ENCODE results near the gene SORCS2.

The SORCS2 gene

DNA sequence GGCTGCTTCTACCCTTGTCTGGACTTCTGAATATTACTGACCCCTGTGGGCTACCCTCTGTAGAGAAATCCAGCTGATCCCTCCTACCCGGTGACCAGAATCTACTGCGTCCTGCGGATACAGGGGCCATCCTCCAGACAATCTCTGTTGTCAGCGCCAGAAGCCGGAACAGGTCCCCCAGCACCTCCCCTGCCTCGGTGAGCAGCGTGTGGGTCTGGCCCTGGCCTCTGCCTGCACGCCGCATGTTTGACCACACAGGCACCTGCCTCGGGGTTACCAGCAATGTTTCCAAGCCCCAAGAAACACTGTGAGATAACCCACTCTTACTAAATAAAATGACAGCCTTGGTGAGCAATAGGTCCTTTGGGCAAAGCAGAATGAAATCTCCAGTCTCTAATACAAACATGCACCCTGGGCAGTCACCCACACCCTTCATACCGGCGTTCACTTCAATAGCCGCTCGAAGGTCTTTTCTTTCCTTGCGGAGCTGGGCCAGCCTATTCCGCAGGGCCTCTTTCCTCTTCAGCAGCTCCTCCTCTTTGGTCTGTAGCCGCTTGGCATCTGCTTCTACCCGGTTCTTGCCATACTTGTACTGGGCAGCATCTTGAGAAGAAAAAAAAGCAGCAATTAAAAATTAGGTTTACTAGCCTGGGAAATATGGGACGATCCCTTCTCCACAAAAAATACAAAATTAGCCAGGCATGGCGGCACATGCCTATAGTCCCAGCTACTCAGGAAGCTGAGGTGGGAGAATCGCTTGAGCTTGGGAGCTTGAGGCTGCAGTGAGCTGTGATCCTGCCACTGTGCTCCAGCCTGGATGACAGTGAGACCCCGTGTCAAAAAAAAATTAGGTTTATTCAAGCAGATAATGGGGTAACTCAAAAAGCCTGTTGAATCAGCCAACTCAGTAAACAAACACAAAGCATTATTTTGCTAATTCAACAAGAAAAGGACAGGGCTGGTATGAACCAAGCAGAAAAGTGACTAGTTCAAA, 582.3 kb downstream of the SORCS2 start:
- in situ Hi-C loops (cut with MboI; ENCODE audit: low sequenced_read_pairs), result no loop called here

DNA sequence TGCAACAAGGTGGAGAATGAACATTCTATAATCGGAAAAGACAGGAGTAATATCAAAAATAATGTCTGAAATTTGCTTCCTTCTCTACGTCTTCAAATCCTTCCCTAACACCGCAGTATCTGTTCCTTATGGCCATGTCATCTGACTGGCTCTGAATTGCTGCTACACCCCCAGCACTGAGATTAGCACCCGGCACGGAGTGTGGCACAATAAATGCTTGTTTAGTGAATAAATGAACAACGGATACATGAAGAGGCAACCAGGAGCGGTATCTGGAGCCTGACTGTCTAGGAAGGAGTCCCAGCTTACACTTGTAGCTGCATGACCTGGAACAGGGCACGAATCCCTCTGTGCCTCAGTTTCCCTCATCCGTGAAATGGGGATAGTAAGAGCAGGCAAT, 583.1 kb downstream of the SORCS2 start:
- in situ Hi-C loops (cut with MboI; ENCODE audit: low sequenced_read_pairs), result no loop called here

DNA sequence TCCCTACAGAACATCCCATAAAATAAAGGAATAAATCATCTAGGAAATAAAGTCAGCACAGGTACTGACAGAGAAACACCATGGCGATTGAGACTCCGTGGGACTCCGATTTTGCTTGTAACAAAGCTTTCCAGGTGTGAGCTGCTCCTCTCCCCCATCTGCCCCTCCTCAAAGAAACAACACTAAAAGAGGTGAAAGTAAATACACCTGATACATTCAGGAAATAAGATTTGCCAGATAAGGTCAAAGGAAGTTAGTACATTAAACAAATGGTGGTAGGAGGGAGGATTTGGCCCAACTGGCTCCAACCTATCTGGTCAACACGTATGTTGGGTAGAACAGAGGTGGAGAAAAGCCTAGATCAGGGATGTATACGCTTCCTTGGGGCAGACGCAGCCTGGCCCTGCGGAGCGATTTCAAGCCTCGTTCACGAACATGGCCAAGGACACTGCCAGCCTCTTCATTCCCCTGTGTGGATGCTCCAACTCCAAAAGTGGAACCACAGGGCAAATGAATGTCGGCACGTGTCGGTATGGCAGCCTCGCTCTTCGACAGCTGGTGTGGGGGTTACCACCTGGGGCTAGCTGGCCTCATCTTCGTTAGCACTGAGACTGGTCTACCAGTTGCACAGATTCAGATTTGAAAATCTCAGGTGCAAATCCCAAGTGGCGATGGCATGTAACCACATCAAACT, 584.8 kb downstream of the SORCS2 start:
- in situ Hi-C loops (cut with MboI; ENCODE audit: low sequenced_read_pairs), result no loop called here

DNA sequence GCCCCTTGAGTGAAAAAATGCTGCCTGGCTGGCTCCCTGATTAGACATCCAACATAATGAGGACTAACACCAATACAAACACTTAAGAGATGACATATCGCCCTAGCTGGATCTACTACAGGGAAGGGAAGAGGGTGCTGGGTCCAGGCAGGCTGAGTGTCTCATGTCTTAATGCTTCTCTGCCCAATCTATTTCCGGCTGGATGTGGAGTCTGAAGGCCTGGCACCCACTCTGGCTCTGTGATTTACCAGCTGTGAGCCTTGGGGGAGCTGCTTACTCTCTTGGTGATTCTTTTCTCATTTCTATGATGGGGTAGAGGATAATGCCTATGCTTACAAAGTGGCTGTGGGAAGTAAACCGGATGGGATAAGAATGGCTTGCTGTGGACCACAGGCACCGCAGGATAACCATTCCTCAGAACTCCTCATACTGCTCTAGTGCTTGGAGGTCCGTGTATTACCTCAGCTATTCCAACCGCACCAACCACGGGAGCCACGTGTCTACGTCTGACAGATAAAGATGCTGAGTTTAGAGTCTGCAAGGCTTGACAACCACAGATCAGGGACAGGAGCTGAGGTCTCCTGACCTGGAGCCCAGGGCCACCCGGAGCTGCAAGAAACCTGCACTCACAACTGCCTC, 585.7 kb downstream of the SORCS2 start:
- in situ Hi-C loops (cut with MboI; ENCODE audit: low sequenced_read_pairs), result no loop called here

DNA sequence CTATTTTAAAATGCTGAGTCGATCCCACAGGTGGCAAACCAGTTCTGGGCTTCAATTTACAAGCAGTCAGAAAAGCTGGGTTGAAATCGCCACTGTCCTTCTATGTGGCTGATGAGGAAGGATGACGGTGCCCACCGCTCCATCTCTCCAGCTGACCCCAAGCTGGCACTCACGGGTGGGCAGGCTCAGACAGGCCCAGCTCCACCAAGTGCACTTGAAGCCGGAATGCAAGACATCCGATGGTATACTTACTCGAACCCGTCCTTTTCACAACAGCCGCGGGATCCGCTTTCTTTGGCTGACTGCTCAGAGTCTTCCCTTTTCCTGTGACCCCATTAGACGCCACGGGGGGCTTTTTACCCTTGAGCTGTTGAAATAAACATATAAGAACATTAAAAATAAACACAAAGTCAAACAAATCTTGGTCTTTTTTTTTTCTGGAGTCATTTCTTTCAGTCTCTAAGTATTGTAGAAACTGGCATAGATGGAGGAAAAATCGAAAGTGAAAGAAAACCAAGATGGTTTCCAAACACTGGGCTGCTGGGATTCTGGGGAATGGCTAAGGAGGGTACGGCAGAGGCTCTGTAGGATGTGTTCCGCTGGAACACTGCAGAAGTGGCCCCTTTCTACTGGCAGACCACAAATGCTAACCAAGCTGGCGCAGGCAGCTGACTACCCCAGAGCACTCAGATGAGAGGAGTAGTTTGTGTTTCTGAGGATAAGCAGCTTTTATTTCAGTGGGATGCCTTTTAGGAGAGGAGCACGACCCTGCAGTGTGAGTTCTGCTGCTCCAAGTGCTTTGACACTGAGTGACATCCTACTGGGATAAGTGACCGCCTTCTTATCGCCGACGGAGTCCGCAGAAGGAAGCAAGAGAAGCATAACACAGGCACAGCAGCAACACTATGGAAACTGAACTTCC, 586.4 kb downstream of the SORCS2 start:
- in situ Hi-C loops (cut with MboI; ENCODE audit: low sequenced_read_pairs), result no loop called here

DNA sequence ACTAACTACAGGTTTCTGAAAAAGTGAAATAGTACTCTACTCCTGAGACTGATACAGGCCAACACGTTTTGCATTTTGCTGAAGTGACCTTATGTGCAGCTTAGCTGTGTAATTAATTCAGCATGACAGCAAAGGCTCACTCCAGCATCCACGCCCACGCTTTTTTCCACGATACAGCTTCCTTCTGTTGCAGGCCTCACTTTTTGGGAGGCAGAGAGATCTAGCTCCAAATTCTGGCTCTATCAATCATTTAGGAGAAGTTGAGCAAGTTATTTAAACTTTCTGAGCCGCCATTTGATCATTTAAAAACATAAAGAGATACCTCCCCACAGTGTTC, 587.1 kb downstream of the SORCS2 start:
- in situ Hi-C loops (cut with MboI; ENCODE audit: low sequenced_read_pairs), result no loop called here

DNA sequence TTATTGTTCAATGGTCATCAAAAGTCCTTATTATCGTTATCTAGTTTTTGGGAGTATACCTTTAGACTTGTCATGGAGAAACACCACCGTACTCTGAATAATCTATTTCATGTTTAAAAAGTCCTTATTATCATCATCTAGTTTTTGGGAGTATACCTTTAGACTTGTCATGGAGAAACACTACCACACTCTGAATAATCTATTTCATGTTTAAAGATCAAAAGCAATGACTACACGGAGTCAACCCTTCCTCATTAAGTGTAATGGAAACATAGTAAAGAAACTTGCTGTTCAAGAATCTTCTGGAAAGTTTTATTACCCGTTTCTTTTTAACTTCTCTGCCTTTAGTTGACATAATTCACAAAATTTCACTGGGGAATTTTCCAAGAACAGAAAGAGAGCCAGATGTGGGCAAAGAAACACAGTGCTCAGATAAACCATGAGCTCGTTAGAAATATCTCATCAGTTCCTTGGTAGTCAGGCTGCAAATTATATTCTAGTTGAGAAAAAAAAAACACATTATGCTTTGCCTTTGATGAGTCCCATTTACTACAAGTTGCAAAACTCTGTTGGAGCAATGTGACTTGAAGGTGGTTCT, 588.5 kb downstream of the SORCS2 start:
- in situ Hi-C loops (cut with MboI; ENCODE audit: low sequenced_read_pairs), result no loop called here

DNA sequence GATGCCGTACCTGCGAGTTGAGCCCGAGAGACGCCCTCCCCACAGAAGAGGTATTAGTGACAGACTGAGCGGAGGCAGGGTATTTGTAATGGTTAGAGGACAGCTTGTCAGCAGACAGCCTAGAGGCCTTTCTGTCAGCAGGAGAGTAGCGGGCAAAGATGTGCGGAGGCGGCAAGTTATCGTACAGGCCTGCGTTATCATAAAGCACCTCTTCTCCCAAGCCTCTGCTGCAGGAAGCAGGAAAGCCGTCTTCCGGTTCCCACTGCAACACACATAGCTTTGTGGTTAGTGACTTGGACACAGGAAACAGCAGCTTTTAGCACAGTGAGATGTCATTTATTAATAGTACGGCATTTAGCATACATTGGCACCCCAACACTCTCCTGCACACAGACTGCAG, 589.0 kb downstream of the SORCS2 start:
- in situ Hi-C loops (cut with MboI; ENCODE audit: low sequenced_read_pairs), result no loop called here

DNA sequence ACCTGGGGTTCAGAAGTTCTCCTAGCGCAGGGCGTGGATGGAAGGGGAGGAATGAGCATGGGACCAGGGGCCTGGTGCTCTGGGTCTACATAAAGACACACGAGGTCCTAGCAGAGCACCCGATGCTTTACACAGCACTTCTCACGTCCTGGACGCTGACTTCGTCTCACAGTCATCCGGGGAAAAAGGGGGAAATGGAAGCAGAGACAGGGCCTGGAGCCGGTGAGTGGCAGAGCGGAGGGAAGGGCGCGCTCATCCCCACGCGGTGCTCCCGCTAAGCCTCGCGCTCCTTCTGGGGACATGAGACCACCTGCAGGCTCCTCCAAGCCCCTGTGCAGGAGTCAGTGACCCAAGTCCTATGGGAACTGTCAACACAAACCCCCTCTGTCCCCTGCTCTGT, 589.7 kb downstream of the SORCS2 start:
- in situ Hi-C loops (cut with MboI; ENCODE audit: low sequenced_read_pairs), result no loop called here

DNA sequence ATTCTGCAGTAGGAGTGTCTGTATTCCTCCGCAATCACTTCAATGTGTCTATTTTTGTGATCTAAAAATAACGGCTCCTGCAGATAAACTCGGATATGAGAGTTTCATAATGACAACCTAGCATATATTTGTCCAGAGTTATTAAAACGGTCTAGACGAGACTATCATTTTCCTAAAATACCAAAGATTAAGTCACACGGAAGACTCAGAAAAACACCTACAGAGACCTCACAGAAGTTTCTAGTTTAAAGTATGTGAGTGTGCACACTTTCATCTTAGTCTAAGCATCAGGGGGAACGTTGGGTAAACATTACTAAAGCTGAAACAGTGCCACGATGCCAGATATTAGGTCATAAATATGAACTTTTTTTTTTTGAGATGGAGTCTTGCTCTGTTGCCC, 590.4 kb downstream of the SORCS2 start:
- in situ Hi-C loops (cut with MboI; ENCODE audit: low sequenced_read_pairs), result no loop called here

DNA sequence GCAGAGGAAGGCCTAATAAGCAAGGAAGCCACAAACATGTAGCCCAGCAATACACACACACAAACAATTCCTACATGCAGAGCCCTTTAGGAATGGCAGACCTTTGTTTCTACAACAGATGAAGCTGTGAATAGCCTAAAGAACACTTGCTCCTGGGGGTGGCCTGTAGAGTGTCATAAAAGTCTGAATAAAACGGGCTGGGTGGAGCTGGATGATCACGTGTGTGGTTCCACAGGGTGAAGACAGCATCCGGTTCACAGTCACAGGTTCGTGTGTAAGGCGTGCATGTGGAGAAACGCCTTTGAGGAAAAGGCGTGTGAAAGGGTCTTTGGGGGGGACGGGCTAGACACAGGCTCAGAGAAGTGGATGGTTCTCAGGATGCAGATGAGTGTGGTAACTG, 591.2 kb downstream of the SORCS2 start:
- in situ Hi-C loops (cut with MboI; ENCODE audit: low sequenced_read_pairs), result no loop called here

DNA sequence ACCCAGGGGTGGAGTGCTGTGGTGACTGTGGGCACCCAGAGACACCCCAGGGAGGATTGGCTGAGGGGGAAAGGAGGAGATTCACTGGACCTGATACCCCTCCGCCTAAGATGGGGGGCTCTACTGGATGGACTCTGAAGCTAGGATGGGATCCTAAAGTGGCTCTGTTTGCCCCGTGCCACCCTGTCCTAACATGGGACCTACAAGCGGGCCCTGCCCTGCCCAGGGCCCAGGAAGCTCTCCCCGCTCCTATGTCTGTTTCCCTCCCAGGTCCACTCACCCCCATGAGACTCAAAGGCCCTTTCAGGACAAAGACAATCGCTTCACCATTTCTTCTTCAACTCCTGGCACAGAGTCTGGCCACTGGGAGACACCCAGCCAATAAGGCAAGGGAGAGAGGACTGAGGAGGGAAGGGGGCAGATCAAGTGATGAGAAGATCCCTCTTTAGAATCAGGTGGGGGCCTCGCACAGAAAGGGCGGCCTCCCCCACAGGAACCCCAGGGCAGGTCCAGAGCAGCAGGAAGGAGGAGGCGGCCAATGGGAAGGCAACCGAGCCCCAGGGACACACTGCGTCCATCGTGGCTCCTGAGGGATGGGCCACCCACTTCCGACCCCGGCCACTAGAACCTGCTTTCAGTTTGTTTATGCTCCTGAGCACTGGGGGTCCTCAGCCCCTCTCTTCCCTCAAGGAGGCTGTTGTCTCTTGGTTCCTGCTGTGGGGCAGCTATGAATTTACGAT, 592.0 kb downstream of the SORCS2 start:
- in situ Hi-C loops (cut with MboI; ENCODE audit: low sequenced_read_pairs), result no loop called here

DNA sequence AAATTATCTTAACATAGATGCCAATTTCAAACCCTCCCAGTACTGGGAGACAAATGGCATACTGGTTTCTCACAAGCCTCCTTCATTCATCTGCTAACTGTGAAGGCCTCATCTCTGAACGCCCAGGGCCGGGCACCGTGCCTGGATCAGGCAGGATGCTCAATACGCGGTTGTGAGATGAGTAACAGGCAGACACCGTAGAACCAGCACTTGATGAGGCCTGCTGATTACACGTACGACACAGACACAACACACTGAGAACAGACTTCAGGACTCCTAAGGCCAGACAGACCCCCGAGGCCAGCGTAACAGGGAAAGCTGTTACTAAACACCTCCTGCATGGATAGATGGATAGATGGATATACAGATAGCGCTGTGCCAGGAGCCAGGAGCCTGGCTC, 592.7 kb downstream of the SORCS2 start:
- in situ Hi-C loops (cut with MboI; ENCODE audit: low sequenced_read_pairs), result no loop called here

DNA sequence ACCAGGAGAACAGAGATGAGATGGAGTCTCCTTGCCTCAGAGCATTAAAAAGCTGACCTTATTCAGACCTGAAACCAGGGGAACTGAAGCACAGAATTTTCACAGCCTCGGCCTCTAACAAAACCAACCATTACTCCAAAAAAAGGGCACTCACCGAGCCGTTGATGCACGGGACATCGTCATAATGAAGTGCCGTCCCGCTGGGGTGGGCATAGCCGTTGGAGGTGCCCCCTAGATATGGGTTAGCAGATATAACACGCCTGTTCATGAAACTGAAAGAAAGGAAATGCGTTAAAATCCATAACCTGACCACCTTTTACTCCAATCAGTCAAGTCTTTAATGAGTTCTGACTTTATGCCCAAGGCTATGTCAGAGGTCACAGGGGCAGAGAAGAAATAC, 593.7 kb downstream of the SORCS2 start:
- in situ Hi-C loops (cut with MboI; ENCODE audit: low sequenced_read_pairs), result no loop called here

DNA sequence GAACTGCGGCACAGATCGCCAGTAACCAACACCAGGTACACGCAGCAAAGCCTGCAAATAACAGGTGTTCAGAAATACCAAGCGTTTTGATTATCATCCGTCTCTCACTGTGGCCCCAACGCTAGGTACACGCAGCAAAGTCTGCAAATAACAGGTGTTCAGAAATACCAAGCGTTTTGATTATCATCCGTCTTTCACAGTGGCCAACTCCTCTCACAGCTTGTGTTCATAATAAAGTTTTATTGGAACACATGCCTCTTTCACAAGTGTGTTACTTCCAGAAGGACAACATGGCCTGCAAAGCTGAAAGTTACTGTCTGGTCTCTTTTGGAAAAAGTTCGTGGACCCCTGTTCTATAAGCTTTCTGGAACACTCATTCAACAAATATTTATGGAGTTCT, 594.2 kb downstream of the SORCS2 start:
- in situ Hi-C loops (cut with MboI; ENCODE audit: low sequenced_read_pairs), result no loop called here

DNA sequence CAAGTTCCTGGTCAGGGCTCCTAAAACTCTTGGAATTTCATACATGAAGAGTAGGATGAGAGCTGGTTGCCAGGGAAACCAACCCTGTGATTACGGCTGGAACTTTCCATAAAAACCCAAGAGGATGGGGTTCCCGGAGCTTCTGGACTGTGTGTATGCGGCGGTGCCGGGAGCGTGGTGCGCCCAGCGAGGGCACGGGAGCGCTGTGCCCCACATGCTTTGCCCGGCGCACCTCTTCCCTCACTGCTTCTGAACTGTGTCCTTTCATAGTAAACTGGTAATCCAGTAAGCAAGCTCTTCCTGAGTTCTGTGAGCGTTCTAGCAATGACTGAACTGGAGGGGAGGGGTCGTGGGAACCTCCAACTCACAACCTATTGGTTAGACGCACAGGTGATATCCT, 594.7 kb downstream of the SORCS2 start:
- in situ Hi-C loops (cut with MboI; ENCODE audit: low sequenced_read_pairs), result no loop called here

DNA sequence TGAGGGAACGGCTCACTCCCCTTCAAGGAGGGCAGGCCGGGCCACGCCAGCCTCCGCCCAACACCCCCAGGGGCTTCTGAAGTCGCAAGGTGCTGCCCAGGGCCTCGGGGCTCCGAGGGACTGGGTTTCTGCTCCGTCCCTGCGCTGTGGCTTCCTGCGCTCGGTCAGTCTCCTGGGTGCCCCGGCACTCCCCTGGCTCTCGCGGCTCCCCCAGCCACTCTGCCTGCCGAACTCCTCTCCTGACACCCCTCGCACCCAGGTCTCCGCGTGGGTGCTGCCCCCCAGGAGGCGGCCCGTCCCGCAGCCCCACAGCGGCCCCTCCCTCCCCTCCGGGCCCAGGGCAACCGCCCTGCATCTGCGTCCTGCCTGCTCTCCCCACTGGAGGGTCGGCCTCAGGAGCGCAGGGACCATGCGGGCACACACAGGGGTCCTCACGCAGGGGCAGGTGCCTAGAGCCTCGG, 595.4 kb downstream of the SORCS2 start:
- in situ Hi-C loops (cut with MboI; ENCODE audit: low sequenced_read_pairs), result no loop called here

DNA sequence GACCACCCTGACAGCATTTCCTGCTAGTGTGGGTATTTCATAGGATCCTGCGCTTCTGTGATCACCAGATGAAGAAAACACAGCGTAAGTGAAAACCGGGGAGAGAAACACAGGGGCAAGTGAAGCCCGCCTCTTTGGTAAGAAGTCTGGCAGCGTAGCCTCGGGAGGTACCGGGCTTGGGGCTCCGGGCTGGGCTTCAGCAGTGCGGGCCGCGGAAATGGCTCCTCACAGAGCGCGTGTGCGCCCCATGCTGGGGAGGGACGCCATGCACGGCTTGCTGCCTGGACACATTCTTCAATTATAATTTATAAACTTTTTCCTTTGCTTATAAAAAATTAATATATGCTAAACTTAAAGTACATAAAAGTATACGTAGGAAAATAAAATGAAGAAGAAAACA, 595.9 kb downstream of the SORCS2 start:
- in situ Hi-C loops (cut with MboI; ENCODE audit: low sequenced_read_pairs), result no loop called here

DNA sequence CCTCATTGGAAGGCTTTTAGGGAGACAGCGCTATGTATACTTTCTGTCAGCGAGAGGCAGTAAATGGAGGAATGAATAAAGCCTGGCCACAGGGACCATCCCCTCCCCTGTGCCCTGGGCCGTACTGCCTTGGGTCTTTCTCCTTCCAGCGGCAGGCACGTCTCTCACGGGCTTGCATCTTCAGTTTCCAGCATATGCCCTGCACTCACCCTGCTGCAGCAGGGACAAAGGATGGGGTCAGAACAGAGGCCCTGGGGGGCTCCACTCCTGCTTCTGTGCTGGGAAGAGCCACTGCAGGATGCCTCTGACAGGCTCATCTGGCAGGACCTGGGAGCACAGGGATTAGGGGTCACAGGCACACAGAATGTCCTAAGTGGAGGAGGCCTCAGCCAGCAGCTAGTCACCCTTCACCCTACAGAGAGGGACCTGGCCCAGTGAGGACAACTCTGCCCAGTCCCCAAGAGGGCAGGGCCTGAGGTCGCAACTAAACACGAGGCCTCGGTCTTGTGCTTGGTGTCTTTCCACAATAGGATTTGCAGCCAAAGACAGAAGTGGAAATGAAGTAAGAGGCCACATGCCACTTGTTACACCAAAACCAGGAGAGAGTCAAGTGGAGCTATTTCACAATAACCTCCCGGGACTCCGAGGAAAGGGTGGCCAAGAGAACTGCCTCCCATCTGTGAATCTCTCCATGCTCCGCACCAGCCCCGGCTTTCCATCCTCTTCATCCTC, 596.5 kb downstream of the SORCS2 start:
- in situ Hi-C loops (cut with MboI; ENCODE audit: low sequenced_read_pairs), result no loop called here
